HG02884 (cell line): ENCODE data around the gene UNC119.
"Not testable (repeated sequence)": the region's sequence is repeated elsewhere in the genome, so short reads cannot be mapped to it uniquely, and the experiment has no call there.

ENCODE experiments used
- ATAC-seq: cut with Tn5 transposase; IDR thresholded peaks from one replicate; pipeline ENCODE4 v1.9.1; 2021; ENCODE audit warnings: mild to moderate bottlenecking, moderate library complexity; ENCODE audit not compliant: unreplicated experiment

The UNC119 gene

DNA sequence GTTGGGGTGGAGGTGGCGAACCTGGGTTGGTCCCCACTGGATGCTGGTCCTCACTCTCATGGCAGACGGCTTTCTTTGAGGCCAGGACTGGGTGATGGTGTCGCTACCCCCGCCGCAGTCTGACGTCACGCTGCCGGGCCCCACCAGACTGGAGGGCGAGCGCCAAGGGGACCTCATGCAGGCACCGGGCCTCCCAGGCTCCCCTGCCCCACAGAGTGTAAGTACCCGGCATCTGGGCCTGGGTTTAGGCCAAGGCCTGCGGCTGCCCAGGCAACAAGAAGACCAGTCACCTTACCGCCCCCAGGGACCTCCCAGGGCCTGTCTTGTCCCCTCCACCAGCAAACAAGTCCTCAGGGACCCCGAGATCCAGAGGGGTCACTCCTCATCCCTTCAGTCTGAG lies 28.5 kb downstream of the UNC119 start:
- no peak for ATAC-seq

DNA sequence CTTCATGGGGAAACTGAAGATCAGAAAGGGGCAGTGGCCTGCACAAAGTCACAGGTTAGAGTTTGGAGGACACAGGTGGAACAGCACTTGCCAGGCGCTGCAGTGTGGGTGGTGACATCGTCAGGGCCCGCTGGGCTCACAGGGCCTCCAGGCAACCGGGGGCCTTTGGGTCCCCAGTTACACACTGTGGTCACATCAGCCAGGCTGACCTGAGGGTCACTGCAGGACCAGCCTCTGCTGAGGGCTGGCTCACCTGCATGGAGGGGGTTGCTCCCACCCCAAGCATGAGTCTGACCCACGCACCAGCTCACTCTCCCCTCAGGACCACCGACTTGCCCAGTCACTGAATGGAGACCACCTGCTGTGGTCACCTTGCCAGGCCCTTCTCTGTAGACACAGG lies 29.2 kb downstream of the UNC119 start:
- ATAC-seq, result no peak

DNA sequence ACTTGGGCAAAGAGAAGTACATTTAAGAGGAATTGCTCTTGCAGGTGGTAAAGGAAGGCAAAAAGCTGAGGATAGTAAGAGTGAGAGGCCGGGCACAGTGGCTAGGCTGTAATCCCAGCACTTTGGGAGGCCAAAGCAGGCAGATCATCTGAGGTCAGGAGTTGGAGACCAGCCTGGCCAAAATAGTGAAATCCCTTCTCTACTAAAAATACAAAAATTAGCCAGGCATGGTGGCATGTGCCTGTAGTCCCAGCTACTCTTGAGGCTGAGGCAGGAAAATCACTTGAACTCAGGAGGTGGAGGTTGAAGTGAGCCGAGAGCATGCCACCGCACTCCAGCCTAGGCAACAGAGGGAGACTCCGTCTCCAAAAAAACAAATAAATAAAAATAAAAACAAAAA lies 30.1 kb downstream of the UNC119 start:
- not testable (repeated sequence) for ATAC-seq

DNA sequence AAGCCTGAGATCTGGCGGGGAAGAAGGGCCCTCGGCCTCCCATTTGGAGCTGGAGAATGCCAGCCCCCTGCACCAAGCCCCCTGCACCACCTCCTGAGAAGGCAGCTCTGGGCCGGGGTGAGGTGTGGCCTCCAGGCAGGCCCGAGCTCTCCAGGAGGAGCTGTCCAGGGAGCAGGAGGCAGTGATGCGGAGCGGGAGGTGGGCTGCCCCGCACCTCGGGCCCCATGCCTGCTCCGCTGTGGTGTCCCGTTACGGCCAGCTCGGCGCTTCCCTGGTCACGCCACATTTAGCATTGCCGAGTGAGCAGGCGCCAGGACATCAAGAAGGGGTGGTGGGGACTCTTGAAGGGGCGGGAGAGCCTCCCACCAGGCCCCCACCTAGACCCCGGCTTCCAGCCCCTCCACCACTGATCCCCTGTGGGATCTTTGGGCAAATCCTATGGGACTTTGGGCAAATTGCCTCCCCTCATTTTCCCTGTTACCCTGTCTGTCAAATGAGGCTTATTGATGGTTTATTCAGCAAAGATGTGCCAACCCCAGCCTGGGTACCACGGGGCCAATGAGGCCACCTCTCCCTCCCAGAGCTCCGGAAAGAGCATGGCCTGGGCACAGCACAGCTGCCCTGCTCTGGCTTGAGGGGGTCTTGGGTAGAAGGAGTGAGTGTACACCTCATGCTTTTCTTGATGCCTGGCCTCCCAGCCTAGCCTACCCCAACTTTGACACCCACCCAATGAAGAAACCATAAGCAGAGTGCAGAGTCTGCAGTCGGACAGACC lies 30.9 kb downstream of the UNC119 start:
- no peak for ATAC-seq

DNA sequence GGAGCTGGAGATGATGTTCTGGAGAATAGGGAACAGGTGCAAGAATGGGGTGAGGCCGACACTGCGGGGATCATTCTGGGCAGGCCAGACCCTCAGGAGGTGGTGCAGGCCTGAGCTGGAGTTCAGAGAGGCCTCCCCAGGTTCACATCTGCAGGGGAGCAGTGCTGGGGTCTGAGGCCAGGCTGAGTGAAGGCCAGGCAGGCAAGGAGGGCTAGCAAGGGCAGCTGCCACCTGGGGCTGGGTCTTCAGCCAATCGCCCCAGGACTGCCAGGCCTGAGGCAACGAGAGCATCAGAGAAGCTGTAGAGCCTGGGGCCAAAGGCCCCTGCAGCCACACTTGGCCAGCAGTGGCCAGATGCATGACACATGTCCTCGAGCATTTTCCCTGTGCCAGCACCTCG lies 31.7 kb downstream of the UNC119 start:
- no peak for ATAC-seq

DNA sequence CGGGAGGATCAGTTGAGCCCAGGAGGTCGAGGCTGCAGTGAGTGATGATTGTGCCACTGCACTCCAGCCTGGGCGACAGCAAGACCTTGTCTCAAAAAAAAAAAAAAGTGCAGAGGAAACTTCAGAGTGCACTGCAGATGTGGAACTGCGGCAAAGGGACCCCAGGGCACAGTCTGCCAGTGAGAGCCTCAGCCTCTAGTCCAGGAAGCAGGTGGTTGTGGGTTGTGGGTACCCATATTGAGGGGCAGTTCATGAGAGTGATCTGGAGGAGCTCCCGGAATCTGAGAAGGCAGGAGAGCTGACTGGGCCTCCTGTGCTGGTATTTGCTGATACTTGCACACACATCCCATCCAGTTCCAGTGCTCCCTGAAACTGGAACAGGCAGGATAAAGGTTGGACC lies 33.2 kb downstream of the UNC119 start:
- ATAC-seq, result no peak

DNA sequence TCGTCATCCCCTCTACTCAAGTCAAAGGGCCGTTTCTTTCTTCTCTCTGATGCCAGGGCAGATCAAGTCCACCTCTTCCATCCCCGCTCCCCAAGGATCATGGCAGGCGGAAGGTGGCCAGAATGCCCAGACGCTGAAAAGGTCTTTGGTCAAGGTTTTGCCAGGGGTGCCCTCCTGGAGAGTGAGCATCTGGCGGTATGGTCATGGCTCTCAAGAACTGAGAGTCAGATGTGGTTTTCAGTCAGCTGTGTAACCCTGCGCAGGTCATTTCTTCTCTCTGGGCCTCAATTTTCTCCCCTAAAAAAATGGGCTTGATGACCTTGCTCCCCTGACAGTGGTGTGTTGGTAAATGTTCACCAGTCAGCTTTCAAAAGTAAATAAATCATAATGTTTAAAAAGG lies 33.8 kb downstream of the UNC119 start:
- ATAC-seq, result no peak

DNA sequence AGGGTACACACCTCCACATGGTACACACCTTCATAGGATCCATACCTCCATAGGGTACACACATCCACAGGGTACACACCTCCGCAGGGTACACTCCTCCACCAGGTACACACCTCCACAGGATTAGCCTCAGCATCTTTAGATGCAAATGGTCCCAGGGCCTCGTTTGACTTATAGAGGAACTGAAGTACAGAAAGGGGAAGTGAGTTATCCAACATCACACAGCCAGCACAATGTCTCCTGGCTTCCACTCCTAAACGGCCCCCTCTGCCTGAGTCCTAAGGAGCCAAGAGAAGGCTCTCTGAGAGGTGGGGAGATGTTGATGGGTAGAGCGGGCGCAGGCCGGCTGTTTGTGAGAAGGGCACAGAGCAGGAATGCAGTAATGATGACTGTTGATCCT lies 34.3 kb downstream of the UNC119 start:
- ATAC-seq, result no peak

DNA sequence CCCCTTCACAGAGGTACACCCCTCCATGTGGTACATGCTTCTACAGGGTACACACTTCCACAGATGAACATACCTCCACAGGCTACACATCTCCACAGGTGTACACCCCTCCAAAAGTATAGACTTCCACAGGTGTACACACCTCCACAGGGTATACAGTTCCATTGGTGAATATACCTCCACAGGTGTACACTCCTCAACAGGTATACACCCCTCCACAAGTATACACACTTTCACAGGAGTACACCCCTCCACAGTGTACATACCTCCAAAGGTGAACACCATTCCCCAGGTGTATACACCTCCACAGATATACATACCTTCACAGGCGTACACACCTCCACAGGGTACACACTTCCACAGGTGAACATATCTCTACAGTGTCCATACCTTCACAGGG lies 36.9 kb downstream of the UNC119 start:
- ATAC-seq, result no peak

DNA sequence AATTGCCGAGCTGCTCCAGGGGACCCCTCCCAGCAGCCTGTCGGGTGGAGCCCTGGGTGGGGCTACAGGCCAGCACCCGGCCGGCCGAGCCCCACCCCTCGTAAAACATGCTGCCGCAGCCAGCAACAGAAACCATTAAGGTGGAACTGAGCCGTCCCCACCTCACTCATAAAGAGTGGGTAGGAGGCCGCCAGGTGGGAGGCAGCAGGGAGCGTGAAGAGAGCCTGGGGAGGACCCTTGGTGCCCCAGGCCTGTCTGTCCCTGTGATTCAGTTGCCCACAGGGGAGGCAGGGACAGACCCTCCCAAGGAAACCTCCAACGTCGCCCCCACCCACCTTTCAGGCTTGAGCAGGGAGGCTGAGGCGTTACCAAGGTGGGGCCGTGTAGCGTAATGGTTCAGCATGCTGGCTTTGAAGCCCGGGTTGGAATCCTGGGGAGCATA lies 37.8 kb downstream of the UNC119 start:
- ATAC-seq, result no peak

DNA sequence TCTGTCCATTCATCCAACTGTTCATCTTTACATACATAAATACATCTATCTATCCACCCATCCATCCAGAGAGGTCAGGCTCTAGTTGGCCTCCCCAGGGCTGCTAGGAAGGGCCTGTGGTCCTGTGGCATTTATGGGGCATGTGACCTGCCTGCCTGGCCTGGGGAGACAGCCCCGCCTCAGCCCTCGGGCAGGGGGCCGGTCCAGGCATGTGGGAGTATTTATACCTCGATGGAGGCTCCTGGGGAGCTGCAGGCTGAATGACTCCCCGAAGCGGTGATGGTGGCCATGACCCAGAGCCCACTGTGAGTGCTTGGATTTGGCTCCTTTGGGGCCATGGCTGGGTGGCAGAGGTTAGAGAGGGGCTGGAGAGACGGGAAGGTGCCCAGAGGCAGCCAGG lies 38.9 kb downstream of the UNC119 start:
- ATAC-seq, result no peak

DNA sequence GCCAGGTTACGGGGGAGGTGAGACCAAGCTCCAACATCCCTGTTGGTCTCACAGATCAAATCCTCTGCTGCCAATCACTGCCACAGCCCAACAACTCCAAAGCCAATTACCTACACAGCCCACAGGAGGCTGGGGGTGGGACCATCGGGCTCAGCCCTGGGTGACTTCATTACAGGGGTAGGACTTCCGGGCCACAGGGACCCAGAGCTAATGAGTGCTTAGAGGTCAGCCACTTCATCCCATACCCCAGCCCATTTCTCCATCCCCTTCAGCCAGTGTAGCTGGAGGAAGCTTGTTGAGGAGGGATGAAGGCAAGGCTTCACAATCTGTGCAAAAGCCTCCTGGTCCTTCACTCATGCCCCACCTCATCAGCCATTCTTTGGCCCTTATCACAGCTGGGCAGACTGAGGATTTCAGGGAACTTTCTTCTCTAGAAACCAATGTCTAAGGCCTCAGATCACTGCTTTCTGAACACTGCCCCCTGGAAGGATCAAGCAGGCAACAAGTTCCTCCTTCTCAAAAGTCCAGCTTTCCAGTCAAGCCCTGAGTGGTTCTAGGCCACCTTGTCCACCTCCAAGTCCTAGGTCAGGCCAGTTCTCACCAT lies 40.5 kb downstream of the UNC119 start:
- ATAC-seq, result no peak

DNA sequence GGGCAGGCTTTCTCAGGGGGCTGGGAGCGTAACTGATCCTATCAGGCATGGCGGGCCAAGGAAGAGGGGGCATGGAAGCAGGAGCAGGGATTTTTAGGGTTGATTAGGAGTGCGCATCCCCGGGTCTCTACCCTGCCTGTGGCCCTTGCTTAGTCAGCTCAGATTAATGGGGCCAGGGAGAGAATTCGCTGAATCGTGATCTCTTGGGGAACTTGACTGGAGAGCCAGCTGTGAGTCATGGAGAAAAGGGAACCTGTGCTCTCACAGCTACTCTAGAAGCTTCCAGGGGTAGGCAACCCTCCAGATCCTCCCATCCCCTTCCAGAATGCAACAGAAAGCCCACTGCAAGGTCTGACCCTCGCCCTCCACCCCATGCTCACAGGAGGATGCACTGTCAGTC lies 42.6 kb downstream of the UNC119 start:
- no peak for ATAC-seq

DNA sequence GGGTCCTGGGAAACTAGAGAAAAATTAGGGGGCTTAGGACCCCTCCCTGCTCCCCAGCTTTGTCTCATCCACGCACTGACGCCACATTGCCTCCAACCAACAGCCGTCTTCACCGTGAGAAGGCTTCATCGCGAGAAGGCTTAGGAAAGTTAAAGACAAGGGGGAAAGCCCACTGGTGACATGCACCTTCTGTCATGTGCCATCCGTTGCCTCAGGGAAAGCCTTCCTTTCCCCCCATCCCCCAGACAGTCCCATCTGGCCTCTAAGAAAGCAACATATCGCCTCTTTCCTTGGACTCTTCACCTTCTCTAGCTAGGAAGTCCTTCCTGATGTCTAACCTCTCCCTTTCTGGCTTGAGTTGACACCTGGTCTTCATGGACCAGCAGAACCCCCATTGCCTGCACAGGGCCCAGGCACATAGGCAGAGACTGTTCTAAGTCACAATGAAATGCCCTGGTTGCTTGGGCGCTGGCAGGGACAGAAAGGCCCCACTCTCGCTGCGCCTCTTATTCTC lies 44.2 kb downstream of the UNC119 start:
- ATAC-seq, result no peak

DNA sequence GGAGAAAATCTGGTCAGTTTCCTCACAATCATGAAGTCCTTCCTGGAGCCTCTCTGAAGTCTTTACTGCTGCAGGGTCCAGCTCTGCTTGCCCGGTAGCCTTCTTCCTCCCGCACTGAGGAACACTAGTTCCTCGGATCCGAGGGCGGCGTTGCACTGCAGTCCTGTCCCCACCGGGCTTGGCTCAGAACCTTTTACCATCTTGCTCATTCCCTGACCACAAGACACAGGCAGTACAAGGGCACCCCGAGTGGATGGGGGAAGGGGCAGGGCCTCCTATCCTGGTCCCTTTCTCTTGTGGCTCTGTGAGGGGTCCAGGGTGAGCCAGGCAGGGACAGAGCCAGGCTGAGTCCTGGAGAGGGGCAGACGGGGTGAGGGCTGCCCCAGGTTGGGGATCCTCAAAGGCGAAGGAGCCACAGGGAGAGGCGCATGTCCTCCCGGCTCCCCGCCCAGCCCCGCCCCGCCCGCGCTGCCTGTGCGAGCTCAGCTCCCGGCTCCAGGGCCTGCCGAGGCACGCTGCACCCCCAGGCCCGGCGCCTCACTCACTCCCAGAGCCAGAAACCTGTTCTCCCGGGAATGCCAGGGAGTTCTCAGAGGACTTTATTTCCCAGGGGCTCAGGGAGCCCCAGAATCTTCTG lies 44.7 kb downstream of the UNC119 start:
- ATAC-seq, result no peak

DNA sequence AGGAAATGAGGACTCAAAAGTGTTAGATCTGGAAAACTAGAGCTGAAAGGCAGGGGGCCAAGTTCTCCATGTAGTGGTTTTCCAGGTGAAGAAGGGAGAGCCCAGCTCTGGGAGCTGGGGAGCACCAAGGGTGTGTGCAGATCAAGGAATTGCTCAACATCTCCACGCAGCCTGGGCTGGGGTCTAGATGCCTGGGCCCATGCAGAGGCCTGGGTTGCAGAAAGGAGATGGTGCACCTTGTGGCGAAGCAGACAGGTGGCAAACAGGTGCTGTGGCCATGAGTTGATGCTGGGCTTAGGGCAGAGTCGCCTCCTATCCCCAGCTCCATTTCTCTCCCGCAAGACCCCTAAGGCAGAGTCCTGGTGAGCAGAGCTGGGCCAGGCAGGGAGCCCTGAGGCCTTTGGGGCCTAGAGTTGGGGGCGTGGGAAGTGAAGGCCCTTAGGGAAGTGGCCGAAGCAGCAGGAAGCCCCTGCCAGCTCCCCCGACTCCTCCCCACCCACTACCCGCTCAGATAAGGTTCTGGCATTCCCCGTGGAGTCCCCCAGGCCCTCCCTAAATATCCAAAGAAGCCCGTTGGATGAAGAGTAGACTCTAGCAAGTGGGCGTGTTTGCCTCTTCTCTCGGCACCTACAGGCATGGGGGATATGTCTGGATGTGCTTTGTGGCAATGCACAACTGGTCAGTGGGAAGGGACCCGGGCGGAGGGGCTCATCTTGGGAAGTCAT lies 45.5 kb downstream of the UNC119 start:
- no peak for ATAC-seq

DNA sequence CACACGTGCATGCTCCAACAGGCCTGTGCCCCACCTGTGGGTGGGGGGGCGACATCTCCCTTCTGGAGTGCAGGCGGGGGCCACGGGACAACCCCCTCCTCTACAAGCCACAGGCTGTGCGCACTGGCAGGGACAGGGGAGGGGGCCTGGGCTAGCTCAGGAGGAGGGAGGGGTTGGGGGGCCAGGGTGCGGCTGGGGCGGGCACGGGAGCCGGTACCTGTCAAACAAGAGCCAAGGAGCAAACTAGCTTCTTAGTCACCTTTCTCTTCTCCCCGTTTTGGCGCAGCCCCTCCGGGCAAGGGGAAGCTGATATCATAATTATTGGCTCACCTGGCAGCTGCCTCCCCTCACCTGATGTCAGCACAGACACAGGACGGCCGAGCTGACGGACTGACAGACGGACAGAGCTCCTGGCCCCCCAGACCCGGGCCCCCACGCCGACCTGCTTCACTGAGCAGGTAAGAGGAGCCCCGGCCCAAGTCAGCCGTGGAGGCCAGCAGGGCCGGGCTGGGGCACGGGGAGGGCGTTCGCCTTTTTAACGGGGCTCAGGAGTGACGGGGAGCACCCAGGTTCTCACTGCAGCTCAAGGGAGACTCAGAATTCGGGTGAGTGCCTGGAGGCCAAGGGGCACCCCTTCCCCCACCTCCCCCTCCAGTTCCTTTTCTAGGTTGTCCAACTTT lies 46.3 kb downstream of the UNC119 start, which contains the start of gene FOXN1:
Gene FOXN1, plus strand, starts transcription at position 363 of the 680 bp plus-strand sequence. CDS start 17,622 bp downstream, outside the sequence.
- ATAC-seq, result no peak

DNA sequence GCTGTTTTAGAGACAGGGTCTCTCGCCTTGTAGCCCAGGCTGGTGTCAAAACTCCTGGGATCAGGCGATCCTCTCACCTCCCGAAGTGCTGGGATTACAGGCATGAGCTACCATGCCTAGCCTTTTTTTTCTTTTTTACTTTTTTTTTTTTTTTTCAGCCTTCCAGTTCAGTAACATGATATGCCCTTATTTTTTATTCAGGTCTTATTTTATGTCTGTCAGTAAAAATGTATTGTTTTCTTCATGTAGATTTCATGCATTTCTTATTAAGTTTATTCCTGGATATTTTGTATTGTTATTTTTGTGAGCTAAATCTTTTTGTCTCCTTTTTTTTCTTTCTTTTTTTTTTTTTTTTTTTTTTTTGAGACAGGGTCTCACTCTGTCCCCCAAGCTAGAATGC lies 49.0 kb downstream of the UNC119 start:
- no peak for ATAC-seq

DNA sequence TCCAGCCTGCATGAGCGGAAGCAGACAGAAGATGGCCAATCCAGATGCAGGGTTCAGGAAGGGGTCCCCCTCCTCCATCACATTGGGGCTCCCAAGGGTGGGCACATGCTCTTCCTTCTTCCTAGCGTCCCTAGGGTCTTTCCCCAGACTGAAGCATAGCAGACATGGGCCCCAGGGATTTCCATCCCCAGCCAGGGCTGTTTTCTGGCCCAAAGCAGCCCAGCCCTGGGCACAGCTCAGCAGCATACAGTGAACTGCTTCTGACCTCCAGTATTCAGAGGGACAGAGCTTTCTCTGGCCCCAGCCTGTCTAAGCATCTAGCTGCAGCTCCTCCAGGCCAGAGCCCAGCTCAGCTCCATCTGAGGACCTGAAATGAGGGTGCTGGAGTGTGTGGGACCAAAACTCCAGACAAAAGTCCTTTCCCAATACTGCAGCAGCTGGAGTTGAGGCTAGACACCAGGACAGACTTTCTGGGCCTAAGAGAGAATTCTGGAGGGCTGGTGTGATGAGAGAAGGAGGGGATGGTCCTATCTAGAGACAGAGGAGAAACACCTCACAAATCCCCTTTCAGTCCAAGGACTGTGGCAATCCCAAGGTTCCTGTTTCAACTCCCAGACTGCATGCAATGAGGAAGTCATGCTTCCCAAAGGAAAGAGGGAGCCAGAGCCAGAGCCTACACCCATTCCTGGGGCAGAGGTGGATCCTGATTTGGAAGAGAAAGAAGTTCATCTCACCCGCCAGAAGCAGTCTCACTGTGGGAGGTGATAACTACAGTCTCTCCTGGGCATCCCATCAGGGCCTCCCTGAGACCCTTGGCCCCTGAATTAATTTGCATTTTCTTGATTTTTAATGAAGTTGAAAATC lies 50.8 kb downstream of the UNC119 start:
- no peak for ATAC-seq
